ENCODE measurements around the gene GJA9.
"Not testable (repeated sequence)": the region's sequence is repeated elsewhere in the genome, so short reads cannot be mapped to it uniquely, and the experiment has no call there.

Gene GJA9

DNA sequence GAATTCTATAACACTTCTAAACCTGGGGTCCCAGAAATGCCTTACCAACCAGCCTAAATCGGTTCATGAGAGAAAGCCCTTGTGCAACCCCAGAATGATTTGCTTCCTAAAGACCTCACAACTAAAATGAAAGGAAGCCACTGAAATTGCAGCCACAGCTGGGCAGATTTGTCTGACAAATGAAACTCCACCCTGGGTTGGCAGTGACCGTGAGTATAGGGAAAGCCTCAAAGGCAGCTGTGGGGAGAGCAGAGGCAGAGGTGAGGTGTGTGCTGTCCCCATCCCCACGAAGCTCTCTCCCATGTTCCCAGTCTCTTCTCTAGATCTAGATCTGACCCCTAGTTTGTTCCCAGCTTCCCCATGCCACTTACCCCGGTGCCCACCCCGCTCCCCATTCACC is 37.2 kb upstream of the GJA9 start:
- no peak for DNase-seq (ENCODE audit: low read depth)
- H3K4me3 ChIP-seq (ENCODE audit: low read length), result no peak overlapping the region
- TF ChIP-seq, protein P1, sequence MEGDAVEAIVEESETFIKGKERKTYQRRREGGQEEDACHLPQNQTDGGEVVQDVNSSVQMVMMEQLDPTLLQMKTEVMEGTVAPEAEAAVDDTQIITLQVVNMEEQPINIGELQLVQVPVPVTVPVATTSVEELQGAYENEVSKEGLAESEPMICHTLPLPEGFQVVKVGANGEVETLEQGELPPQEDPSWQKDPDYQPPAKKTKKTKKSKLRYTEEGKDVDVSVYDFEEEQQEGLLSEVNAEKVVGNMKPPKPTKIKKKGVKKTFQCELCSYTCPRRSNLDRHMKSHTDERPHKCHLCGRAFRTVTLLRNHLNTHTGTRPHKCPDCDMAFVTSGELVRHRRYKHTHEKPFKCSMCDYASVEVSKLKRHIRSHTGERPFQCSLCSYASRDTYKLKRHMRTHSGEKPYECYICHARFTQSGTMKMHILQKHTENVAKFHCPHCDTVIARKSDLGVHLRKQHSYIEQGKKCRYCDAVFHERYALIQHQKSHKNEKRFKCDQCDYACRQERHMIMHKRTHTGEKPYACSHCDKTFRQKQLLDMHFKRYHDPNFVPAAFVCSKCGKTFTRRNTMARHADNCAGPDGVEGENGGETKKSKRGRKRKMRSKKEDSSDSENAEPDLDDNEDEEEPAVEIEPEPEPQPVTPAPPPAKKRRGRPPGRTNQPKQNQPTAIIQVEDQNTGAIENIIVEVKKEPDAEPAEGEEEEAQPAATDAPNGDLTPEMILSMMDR (IDR thresholded peaks at IDR 0.05; ENCODE audit: insufficient read depth, low read depth, low read length, missing control alignments), result no peak

DNA sequence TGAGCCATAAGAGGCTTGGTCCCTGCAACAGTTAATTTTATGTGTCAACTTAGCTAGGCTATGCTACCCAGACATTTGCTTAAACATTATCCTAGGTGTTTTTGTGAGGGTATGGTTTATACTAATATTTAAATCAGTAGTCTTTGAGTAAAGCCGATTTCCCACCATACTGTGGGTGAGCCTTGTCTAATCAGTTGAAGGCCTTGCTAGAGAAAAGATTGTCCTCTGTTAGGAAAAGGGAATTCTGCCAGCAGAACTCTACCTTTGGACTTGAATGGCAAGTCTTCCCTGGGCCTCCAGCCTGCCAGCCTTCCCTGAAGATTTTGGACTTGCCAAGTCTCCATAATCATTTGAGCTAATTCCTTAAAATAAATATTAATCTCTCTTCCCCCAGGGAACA is 36.4 kb upstream of the GJA9 start:
- DNase-seq (ENCODE audit: low read depth), result no peak
- TF ChIP-seq, protein P1 (IDR thresholded peaks at IDR 0.05; ENCODE audit: insufficient read depth, low read depth, low read length, missing control alignments), result no peak
- no peak overlapping the region for H3K4me3 ChIP-seq (ENCODE audit: low read length)

DNA sequence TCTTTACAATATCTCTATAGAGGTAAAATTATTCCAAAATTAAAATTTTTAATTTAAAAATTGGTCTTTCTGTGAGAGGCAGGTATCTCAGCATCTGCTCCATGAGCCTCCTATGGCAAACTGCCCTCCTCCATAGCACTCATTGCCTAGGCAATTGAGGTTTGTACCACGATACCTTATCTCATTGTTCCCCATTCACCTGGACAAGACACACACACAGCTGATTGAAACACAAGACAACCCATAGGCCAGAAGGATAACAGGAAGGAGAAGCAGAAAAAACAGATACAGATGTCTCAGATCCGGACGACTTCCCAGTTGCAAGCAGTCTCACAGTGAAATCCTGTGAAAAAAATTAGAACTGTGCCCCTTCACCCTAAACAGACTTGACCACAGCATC is 36.0 kb upstream of the GJA9 start:
- DNase-seq (ENCODE audit: low read depth), result no peak
- no peak overlapping the region for H3K4me3 ChIP-seq (ENCODE audit: low read length)
- TF ChIP-seq, protein P1 (IDR thresholded peaks at IDR 0.05; ENCODE audit: insufficient read depth, low read depth, low read length, missing control alignments), result no peak

DNA sequence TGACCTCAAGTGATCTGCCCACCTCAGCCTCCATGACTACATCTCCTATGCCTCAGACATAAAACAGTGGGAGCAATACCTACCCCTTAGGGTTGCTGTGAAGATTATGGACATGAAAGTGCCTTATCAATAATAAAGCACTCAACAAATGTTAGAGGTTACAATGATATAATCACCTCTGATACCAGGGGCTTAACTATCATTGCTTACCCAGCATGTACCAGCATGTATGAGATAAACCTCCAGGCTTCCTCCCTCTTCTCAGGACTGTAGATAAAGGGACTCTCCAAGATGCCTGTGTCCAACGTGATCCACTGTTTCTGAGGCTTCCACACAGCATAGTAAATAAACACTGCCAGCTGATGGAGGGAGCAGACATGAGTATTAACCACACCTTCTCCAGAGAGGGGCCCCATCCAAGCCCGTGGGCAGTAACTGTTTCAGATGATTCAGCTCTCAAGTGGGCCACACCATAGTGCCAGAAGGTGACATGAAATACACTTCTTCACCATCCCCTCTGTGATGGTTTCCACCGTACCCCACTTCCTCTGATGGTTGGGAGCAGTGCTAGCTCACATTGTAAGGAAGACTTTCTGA is 34.1 kb upstream of the GJA9 start:
- TF ChIP-seq, protein P1 (IDR thresholded peaks at IDR 0.05; ENCODE audit: insufficient read depth, low read depth, low read length, missing control alignments), result no peak
- DNase-seq (ENCODE audit: low read depth), result no peak
- no peak overlapping the region for H3K4me3 ChIP-seq (ENCODE audit: low read length)

DNA sequence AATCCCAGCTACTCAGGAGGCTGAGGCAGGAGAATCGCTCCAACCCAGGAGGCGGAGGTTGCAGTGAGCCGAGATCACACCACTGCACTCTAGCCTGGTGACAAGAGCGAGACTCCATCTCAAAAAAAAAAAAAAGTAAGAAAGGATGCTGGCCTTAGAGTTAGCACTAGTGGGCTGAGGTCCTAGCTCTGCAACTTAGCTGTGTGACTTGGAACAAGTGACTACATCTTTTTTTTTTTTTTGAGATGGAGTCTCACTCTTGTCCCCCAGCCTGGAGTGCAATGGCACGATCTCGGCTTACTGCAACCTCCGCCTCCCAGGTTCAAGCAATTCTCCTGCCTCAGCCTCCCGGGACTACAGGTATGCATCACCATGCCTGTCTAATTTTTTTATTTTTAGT is 33.5 kb upstream of the GJA9 start:
- H3K4me3 ChIP-seq (ENCODE audit: low read length); DNase-seq (ENCODE audit: low read depth): not testable (repeated sequence)

DNA sequence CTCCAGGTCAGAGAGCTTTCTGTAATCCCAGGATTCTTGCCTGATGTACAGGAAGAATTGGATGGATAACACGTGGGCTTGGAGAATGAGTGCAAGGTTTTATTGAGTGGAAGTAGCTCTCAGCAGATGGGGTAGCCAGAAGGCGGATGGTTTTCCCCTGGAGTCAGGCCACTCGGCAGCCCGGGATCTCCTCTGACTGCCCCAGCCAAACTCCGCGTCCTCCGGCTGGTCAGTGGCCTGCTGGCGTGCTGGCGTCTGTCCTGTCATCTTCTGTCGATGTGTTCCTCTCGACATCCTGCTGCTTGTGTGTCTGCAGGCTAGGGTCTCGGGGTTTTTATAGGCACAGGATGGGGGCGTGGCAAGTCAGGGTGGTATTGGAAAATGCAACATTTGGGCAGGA is 27.4 kb upstream of the GJA9 start:
- no peak overlapping the region for H3K4me3 ChIP-seq (ENCODE audit: low read length)
- TF ChIP-seq, protein P1 (IDR thresholded peaks at IDR 0.05; ENCODE audit: insufficient read depth, low read depth, low read length, missing control alignments), result no peak
- DNase-seq (ENCODE audit: low read depth), result no peak

DNA sequence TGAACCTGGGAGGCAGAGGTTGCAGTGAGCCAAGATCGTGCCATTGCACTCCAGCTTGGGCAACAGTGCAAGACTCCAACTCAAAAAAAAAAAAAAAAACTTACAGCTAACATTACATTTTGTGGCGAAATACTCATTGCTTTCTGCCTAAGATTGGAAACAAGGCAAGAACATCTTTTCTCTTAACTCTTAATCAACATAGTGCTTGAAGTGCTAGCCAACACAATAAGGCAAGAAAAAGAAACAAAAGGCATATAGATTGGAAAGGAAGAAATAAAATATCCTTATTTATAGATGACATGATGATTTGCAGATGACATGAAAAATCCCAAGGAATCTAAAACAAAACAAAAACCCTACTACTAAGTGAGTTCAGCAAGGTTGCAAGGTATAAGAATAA is 24.6 kb upstream of the GJA9 start:
- H3K4me3 ChIP-seq (ENCODE audit: low read length), result no peak overlapping the region
- TF ChIP-seq, protein P1 (IDR thresholded peaks at IDR 0.05; ENCODE audit: insufficient read depth, low read depth, low read length, missing control alignments), result no peak
- DNase-seq (ENCODE audit: low read depth), result no peak
